ENCODE data around the gene KCNQ5.
A peak's percentile ranks its signal among the peaks of the same experiment; 100 is the strongest.
"Not testable (repeated sequence)": the region's sequence is repeated elsewhere in the genome, so short reads cannot be mapped to it uniquely, and the experiment has no call there.

The KCNQ5 gene

GRCh38 chr6:72975352-72975752 lies 353.5 kb downstream of the KCNQ5 start:
- no peak for DNase-seq (ENCODE audit: low spot score)
- TF ChIP-seq CTCF (IDR thresholded peaks at IDR 0.05; ENCODE audit: extremely low read depth, missing control alignments) = no peak

GRCh38 chr6:72976484-72976883 lies 354.6 kb downstream of the KCNQ5 start:
- no peak for DNase-seq (ENCODE audit: low spot score)
- TF ChIP-seq CTCF (IDR thresholded peaks at IDR 0.05; ENCODE audit: extremely low read depth, missing control alignments) = no peak

DNA sequence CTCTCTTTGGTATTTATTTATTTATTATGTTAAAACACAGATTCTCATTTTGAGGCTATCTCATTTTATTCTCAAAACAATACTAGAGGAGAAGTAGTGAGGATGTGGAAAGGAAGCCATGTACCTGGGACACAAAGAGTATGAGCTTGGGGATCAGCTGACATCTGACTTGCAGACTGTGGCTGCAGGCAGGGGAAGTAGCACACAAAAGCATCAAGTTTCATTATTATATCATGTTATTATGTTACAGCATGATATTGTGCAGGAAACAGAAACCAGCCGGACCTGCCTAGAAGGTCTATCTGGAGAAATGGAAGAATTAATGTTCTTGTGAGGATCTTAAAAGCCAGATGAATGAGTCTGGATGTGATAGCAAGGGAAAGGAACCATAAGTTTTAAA lies 355.2 kb downstream of the KCNQ5 start:
- TF ChIP-seq CTCF (IDR thresholded peaks at IDR 0.05; ENCODE audit: extremely low read depth, missing control alignments) = no peak
- peak; percentile 36 for DNase-seq (ENCODE audit: low spot score)

GRCh38 chr6:72978808-72979207 lies 356.9 kb downstream of the KCNQ5 start:
- not testable (repeated sequence) for DNase-seq (ENCODE audit: low spot score)

GRCh38 chr6:72984189-72984831 lies 362.4 kb downstream of the KCNQ5 start:
- not testable (repeated sequence) for DNase-seq (ENCODE audit: low spot score)

- no peak for TF ChIP-seq CTCF (IDR thresholded peaks at IDR 0.05; ENCODE audit: extremely low read depth, missing control alignments)
- DNase-seq (ENCODE audit: low spot score) = no peak
Observed at GRCh38 chr6:72984981-72985665, 363.3 kb downstream of the KCNQ5 start.

DNA sequence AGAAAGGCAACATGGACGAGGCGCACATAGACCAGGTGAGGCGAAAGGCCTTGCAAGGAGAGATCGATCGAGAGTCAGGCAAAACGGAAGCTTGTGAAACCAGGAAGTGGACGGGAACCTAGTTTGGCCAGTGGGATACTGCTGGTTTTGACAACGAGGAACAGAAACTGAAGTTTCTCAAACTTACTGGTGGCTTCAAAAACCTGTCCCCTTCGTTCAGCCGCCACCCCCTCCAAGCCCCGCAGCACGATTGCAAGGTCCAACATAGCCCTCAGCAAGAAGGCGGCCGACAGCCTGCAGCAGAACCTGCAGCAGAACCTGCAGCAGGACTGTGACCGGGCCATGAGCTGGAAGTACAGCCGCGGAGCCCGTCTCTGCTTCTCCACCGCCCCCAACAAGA lies 365.4 kb downstream of the KCNQ5 start:
- TF ChIP-seq CTCF (IDR thresholded peaks at IDR 0.05; ENCODE audit: extremely low read depth, missing control alignments) = no peak
- no peak for DNase-seq (ENCODE audit: low spot score)

DNA sequence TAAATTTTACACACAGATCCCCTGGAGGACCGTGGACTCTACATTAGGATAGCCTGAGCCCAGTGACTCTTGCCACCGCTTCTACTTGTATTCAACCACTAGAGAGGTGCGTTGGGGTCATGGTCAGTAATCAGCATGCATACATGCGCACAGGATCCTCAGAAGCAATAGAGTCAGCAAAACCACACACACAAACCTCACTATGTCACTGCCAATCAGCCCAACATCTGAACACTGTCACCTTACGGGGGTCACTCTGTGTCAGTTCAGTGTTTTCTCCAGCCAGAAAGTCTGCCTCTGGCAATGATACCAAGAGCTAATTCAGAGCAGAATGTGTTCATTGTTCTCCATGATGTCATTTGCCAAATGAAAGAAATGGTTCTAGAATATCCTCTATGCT lies 378.1 kb downstream of the KCNQ5 start:
- TF ChIP-seq CTCF (IDR thresholded peaks at IDR 0.05; ENCODE audit: extremely low read depth, missing control alignments) = no peak
- no peak for DNase-seq (ENCODE audit: low spot score)
